T-helper 2 cell (primary cell): ENCODE data around the gene EBI3.
"Not testable (repeated sequence)": the region's sequence is repeated elsewhere in the genome, so short reads cannot be mapped to it uniquely, and the experiment has no call there.

Experiments
- DNase-seq, 5 experiments: peaks; one replicate each; pipeline versions ENCODE4 v3.0.0 to v3.0.0-alpha.2; 2012 to 2022

The EBI3 gene

DNA sequence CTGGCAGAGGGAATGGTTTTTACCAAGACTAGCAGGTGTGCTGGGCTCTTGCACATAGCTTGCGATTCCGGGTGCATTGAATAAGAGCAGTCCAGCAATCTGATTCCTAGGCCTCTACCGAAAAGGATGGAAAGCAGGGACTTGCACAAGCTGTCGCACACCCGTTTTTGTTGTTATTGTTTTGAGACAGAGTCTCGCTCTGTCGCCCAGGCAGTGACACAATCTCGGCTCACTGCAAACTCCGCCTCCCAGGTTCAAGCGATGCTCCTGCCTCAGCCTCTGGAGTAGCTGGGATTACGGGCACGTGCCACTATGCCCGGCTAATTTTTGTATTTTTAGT, 5.5 kb downstream of the EBI3 start:
- DNase-seq = no peak

GRCh38 chr19:4237510-4237909, 8.2 kb downstream of the EBI3 start:
- DNase-seq = not testable (repeated sequence)

GRCh38 chr19:4238831-4239230, 9.5 kb downstream of the EBI3 start:
- no peak for DNase-seq

- DNase-seq = no peak
Measured at GRCh38 chr19:4241824-4242430, 12.6 kb downstream of the EBI3 start.

- DNase-seq = not testable (repeated sequence)
Measured at GRCh38 chr19:4245938-4246337, 16.6 kb downstream of the EBI3 start.

DNA sequence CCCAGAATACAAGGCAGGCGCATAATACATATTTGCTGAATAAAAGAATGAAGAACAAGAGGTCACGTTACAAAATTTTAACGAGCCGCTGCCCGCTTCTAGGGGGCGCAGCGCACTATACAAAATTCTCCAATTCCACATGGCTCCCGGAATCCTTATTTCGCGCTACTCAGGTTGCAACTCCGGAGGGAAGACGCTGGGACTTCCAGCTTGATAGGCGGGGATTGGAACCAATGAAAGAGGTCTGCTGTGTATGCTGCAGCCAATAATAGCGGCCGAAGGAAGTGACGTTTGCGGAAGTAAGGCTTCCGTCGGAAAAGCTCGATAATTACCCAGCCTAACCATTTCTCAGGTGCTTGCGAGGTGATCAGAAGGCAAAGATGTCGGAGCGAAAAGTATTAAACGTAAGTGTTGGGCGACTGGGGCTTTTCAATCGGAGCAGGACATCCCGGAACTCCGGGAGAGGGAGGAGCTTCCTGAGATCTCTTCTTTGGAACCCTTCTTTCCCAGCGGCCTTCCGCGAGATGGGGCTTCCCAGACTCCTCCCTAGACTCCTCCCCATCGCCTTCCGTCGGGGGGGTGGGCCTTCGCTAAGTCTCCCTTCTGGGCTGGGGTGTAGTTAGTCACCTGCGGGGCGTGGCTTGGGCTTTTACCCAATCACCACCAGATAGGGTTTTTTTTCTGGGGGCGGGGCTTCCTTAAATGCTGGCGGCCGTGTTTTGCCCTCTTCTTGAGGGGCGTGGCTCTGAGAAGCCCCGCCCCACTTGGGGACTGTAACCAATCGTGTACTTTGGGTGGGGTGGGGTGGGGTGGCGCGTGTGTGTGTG, 17.7 kb downstream of the EBI3 start, which contains the start of gene YJU2:
YJU2 (plus strand) TSS at position 314 of the 827 bp plus-strand sequence; CDS start at position 381, 67 bp downstream.
- DNase-seq = peak; percentile 93 to 99 (median 99)

- DNase-seq = no peak
Measured at GRCh38 chr19:4256563-4256962, 27.2 kb downstream of the EBI3 start.

DNA sequence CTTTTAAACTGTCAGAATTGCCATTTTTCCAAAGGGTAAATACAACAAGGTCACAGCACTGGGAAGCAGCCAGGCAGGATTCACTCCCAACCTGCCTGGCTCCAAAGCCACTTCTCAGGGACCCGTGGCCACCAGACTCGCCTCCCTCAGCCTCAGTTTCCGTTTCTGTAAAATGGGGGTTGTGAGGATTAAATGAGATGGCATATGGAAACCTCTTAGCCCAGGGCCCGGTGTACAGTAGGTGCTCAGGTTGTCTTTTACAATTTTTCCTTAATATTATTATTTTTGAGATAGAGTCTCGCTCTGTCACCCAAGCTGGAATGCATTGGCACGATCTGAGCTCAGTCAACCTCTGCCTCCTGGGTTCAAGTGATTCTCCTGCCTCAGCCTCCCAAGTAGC, 27.7 kb downstream of the EBI3 start:
- no peak for DNase-seq

- DNase-seq = no peak
Measured at GRCh38 chr19:4258181-4258580, 28.9 kb downstream of the EBI3 start.

DNA sequence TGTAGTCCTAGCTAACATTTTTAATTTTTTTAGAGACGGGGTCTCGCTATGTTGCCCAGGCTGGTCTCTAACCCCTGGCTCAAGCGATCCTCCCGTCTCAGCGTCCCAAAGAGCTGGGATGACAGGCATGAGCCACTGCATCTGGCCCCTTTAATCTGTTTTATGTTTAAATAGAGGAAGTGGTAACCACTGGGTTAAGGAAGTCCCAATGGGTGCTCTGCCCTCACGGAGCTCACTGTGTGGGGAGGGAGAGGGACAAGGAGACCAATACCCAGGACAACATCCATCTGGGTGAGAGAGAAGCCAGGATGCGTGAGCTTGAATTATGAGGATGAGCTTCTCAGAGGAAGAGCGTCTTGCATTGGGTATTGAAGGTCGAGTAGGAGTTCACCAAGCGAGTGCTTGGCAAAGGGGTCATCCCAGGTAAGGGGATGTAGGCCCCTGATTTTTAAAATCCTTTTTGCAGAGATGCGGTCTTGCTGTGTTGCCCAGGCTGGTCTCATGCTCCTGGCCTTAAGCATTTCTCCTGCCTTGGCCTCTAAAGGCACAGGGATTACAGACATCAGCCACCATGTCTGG, 31.4 kb downstream of the EBI3 start:
- DNase-seq = no peak

GRCh38 chr19:4264812-4265211, 35.5 kb downstream of the EBI3 start:
- DNase-seq = peak in 1 of 5 experiments; percentile 55

- no peak for DNase-seq
Measured at GRCh38 chr19:4266253-4267000, 37.1 kb downstream of the EBI3 start.

GRCh38 chr19:4267101-4267900, 38.0 kb downstream of the EBI3 start:
- DNase-seq = peak in 4 of 5 experiments; percentile 38 to 73 (median 50)

GRCh38 chr19:4267901-4268815, 38.8 kb downstream of the EBI3 start:
- DNase-seq = no peak

DNA sequence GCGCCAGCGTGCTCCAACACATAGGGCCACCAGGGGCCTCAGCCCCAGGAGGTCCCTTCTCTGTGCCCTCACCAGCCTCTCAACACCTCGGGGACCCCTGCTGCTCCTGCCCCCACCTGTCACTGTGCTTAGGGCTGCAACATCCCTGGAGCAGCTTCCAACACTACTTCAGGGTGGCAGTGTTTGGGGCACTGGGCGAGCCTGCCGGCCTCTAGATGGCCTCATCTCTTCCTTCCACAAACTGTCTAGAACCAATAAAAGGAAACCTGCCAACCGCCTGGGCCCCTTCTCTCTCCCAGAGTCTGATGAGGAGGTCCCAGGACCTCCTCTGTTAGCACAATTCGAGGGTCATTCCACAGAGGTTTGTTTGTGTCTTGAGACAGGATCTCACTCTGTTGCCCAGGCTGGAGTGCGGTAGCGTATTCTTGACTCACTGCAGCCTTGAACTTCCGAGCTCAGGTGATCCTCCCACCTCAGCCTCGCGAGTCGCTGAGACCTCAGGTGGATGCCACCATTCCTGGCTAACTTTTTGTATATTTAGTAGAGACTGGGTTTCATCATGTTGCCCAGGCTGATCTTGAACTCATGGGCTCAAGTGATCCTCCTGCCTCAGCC, 39.6 kb downstream of the EBI3 start:
- no peak for DNase-seq

- no peak for DNase-seq
Measured at GRCh38 chr19:4272894-4273293, 43.6 kb downstream of the EBI3 start.

- DNase-seq = not testable (repeated sequence)
Measured at GRCh38 chr19:4274321-4274686, 45.0 kb downstream of the EBI3 start.

DNA sequence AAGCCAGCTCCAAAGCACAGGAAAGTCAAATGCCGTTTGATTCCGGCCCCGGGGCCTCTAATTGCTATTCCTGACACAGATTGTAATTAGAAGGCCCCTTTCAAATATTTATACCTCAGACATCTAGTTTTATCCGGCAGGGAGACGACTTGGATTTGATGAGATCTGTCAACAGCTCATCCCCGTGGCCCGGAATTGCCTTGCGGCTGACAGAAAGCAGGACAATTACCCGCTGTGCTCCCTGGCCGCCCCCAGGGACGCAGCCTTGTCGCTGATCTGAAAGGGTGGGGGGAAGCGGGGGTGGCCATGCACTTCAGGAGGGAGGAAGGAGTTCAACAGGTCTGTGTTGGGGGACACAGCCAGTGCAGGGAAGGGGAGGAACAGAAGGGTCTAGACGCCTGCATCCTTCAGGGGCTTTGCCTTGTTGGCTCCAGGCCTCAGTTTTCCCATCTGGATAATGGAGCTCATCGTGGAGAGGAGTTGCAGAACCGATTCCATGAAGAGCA, 47.9 kb downstream of the EBI3 start:
- DNase-seq = no peak

- DNase-seq = no peak
Measured at GRCh38 chr19:4278010-4278409, 48.7 kb downstream of the EBI3 start.

- no peak for DNase-seq
Measured at GRCh38 chr19:4278419-4279266, 49.3 kb downstream of the EBI3 start, which contains the start of gene SHD. TSS of gene SHD (plus strand) at chr19:4279266. CDS start at chr19:4280064, 798 bp downstream.
